ENCODE measurements around the gene GNB2.
A peak's percentile ranks its signal among the peaks of the same experiment; 100 is the strongest.
"Not testable (repeated sequence)": the region's sequence is repeated elsewhere in the genome, so short reads cannot be mapped to it uniquely, and the experiment has no call there.

The GNB2 gene

DNA sequence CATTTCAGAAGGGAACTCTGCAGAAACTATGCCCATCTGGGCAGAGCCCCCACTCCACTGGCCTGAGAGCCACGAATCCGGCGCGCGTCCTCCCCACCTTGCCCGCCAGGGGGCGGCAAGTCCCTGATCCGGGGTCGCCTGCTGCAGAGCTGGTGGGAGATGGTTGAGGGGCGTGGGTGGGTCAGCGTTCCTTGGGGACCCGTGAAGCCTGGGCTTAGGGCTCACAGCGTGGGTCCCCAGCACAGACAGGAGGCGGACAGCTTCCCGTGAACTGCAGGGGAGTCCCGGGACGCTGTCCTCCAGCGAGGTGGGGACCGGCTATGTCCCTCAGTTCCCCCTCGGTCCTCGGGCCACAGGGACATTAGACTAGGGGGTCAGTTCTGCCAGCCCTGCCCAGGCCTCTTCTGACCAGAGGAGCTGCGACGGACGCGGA, 31.8 kb downstream of the GNB2 start:
- peak; percentile 82 for DNase-seq

DNA sequence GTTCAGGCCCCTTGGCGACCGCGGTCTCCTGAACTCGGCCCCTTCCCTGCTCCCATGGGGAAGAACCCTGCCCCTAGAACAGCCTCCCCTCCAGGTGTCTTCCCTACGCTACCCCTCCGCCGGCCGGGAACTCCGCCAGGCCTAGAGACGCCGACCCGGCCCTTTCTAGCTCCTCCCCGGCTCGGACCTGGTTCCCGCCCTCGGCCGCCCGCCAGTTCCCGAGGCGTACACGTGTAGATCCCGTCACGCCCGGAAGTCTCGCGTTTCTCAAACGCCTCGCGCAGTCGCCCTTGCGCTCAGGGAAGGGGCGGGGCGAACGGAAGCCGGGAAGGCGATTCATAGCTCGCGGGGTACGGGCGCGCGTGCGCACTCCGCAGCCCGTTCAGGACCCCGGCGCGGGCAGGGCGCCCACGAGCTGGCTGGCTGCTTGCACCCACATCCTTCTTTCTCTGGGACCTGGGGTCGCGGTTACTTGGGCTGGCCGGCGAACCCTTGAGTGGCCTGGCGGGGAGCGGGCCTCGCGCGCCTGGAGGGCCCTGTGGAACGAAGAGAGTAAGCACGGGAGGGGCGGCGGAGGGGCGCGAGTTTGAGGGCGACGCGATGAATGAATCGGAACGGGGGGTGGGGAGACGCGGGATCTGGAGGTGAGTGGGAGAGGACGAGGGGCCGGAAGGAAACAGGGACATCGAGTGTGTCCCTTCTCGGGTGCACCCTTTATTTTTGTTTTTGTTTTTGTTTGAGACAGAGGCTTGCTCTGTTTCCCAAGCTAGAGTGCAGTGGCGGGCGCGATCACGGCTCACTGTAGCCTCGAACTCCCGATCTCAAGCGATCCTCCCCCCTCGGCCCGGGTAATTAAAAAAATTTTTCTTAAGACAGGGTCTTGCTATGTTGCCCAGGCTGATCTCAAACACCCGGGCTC, 32.5 kb downstream of the GNB2 start, which contains the start of gene POP7:
Gene POP7 (plus strand): TSS at position 369 of the 919 bp plus-strand sequence. CDS start 710 bp downstream, outside the sequence.
- DNase-seq = peak; percentile 99

DNA sequence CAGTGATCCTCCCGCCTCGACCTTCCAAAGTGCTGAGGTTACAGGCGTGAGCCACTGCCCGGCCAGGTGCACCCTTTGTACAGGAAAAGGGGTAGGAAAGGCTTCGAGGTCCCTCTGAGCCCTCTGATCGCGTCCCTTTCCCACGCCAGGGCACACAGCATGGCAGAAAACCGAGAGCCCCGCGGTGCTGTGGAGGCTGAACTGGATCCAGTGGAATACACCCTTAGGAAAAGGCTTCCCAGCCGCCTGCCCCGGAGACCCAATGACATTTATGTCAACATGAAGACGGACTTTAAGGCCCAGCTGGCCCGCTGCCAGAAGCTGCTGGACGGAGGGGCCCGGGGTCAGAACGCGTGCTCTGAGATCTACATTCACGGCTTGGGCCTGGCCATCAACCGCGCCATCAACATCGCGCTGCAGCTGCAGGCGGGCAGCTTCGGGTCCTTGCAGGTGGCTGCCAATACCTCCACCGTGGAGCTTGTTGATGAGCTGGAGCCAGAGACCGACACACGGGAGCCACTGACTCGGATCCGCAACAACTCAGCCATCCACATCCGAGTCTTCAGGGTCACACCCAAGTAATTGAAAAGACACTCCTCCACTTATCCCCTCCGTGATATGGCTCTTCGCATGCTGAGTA, 33.3 kb downstream of the GNB2 start:
- no peak for DNase-seq

DNA sequence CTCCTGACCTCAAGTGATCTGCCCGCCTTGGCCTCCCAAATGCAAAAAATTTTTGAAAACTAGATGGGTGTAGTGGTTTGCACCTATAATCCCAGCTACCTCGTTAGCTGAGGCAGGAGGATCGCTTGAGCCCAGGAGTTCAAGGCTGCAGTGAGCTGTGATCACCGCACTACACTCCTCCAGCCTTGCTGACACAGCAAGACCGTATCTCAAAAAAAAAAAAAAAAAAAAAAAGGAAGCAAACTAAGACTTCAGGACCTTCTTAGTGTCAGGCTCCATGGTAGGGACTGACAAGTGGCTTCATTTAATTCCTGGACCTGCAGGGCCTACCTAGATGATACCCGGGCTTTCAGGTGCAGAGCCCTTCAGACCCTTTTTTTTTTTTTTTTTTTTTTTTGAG, 34.9 kb downstream of the GNB2 start:
- DNase-seq = no peak

DNA sequence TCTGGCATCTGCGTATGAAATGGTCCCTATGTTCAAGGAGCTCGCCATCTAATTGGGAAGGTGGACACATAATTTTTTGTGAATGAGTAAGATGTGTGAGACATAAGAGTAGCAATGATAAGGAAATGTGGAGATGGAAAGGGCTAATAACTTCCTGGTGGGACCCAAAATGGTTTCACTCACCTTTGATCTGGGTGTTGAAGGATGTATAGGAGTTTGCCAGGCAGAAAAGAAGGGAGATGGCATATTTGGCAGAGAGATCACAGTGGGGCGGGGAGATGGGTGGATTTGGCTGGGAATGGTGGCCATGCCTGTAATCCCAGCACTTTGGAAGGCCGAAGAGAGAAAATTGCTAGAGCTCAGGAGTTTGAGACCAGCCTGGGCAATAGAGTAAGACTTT, 36.9 kb downstream of the GNB2 start:
- DNase-seq = no peak

DNA sequence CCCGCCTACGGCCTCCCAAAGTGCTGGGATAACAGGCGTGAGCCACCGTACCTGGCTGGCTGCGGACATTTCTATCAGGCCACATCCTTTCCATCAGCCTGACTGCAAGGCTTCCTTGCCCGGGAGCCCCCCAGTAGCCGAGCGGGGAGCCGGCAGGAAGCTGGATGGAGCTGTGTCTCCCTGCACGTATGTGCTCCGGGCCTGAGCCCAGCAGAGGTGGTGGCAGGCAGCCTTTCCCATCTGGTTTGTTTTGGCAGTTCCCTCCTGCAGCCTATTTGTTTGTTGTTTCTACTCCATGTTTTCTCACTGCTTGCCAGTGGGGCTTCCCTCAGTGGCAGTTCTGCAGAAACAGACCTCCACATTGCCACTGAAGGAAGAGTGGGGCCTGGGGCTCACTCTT, 37.8 kb downstream of the GNB2 start:
- no peak for DNase-seq

DNA sequence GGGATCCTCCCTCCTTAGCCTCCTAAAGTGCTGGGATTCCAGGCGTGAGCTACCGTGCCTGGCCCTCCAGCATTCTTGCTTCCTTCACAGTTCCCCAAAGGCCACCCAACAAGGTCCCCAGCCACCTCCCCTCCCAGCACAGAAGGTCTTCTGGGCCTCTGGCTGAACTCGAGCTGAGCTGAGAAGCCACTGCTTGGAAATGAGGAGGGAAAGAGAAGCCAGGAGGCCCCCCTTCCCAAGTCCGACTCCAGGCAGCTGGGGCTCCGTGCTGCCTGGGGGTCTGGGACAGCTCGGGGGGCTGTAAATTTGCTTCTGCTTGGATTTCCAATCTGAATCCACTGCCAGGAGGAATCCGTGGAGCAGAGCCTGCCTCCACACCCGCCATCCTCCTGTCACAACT, 41.2 kb downstream of the GNB2 start:
- DNase-seq = no peak

DNA sequence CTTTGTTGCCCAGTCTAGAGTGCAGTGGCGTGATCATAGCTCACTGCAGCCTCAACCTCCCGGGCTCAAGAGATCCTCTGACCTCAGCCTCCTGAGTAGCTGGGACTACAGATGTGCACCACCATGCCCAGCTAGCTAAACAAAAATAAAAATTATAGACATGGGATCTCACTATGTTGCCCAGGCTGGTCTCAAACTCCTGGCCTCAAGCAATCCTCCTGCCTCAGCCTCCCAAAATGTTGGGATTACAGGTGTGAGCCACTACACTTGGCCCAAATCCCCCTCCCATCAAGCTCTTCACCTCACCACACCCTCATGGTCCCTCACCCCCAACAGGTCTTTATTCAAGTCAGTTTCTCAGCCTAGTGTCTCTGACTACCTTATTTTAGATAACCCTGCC, 43.5 kb downstream of the GNB2 start:
- DNase-seq = not testable (repeated sequence)

DNA sequence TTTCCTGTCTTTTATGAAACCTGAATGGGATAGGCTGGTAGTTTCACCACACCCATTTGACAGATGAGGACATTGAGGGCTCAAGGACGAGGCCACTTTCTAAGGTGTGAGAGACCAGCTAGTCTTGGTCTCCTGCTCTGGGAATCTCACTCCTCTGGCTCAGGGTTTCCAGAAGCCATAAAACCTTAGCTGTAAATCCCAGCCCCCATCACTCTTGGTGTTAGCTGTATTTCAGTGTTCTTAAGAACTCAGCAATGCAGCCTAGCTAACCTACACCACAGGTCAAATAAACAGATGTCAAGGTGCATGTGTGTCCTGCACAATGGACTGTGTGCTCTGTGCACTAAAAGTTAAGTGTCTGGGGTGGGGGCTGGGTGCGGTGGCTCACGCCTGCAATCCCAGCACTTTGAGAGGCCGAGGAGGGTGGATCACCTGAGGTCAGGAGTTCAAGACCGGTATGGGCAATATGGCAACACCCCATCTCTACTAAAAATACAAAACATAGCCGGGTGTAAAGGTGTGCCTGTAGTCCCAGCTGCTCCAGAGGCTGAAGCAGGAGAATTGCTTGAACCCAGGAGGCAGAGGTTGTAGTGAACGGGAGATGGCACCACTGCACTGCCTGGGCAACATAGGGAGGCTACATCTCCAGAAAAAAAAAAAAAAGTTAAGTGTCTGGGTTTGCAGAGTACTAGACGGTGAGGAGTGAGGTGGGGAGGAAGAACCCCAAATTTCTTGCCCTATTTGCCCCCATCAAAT, 46.2 kb downstream of the GNB2 start:
- DNase-seq = no peak

DNA sequence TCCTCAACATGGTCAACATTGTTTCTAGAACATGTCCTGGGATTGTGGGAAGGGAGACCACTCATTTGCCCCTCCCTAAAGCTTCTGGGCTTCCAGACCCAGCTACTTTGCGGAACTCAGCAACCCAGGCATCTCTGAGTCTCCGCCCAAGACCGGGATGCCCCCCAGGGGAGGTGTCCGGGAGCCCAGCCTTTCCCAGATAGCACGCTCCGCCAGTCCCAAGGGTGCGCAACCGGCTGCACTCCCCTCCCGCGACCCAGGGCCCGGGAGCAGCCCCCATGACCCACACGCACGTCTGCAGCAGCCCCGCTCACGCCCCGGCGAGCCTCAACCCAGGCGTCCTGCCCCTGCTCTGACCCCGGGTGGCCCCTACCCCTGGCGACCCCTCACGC, 46.7 kb downstream of the GNB2 start, which contains the start of gene EPO:
Gene EPO (plus strand): TSS at position 190 of the 392 bp plus-strand sequence. CDS start 513 bp downstream, outside the sequence.
- DNase-seq = no peak

DNA sequence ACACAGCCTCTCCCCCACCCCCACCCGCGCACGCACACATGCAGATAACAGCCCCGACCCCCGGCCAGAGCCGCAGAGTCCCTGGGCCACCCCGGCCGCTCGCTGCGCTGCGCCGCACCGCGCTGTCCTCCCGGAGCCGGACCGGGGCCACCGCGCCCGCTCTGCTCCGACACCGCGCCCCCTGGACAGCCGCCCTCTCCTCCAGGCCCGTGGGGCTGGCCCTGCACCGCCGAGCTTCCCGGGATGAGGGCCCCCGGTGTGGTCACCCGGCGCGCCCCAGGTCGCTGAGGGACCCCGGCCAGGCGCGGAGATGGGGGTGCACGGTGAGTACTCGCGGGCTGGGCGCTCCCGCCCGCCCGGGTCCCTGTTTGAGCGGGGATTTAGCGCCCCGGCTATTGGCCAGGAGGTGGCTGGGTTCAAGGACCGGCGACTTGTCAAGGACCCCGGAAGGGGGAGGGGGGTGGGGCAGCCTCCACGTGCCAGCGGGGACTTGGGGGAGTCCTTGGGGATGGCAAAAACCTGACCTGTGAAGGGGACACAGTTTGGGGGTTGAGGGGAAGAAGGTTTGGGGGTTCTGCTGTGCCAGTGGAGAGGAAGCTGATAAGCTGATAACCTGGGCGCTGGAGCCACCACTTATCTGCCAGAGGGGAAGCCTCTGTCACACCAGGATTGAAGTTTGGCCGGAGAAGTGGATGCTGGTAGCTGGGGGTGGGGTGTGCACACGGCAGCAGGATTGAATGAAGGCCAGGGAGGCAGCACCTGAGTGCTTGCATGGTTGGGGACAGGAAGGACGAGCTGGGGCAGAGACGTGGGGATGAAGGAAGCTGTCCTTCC, 47.3 kb downstream of the GNB2 start:
- no peak for DNase-seq

DNA sequence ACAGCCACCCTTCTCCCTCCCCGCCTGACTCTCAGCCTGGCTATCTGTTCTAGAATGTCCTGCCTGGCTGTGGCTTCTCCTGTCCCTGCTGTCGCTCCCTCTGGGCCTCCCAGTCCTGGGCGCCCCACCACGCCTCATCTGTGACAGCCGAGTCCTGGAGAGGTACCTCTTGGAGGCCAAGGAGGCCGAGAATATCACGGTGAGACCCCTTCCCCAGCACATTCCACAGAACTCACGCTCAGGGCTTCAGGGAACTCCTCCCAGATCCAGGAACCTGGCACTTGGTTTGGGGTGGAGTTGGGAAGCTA, 47.9 kb downstream of the GNB2 start:
- DNase-seq = no peak

DNA sequence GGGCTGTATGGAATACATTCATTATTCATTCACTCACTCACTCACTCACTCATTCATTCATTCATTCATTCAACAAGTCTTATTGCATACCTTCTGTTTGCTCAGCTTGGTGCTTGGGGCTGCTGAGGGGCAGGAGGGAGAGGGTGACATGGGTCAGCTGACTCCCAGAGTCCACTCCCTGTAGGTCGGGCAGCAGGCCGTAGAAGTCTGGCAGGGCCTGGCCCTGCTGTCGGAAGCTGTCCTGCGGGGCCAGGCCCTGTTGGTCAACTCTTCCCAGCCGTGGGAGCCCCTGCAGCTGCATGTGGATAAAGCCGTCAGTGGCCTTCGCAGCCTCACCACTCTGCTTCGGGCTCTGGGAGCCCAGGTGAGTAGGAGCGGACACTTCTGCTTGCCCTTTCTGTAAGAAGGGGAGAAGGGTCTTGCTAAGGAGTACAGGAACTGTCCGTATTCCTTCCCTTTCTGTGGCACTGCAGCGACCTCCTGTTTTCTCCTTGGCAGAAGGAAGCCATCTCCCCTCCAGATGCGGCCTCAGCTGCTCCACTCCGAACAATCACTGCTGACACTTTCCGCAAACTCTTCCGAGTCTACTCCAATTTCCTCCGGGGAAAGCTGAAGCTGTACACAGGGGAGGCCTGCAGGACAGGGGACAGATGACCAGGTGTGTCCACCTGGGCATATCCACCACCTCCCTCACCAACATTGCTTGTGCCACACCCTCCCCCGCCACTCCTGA, 49.1 kb downstream of the GNB2 start:
- DNase-seq = no peak

DNA sequence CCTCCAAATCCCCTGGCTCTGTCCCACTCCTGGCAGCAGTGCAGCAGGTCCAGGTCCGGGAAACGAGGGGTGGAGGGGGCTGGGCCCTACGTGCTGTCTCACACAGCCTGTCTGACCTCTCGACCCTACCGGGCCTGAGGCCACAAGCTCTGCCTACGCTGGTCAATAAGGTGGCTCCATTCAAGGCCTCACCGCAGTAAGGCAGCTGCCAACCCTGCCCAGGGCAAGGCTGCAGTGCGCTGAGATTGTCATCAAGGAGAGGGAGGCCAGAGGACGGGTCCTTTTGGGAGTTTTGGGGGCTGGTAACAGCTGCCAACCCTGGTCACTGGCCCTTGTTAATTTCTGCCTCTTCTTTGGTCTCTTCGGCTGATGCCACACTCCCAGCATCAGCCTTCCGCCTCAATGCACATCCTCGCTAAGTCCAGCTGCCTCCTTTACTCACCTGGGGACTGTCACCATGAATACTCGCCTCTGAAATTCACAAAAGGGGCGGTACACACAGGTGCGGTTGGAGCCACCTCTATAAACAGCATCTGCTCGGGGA, 50.3 kb downstream of the GNB2 start:
- DNase-seq = no peak

DNA sequence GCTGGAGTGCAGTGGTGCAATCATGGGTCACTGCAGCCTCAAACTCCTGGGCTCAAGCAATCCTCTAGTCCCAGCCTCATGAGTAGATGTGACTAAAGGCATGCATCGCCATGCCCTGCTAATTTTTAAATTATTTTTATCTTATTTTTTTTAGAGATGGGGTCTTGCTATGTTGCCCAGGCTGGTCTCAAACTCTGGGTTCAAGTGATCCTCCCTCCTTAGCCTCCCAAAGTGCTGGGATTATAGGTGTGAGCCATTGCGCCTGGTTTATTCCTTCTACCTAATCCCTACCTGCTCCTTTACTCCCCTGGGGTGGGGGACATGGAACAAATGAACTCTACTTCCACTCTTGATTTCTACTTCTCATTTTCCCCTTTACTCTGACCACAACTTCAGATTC, 50.8 kb downstream of the GNB2 start:
- DNase-seq = not testable (repeated sequence)

DNA sequence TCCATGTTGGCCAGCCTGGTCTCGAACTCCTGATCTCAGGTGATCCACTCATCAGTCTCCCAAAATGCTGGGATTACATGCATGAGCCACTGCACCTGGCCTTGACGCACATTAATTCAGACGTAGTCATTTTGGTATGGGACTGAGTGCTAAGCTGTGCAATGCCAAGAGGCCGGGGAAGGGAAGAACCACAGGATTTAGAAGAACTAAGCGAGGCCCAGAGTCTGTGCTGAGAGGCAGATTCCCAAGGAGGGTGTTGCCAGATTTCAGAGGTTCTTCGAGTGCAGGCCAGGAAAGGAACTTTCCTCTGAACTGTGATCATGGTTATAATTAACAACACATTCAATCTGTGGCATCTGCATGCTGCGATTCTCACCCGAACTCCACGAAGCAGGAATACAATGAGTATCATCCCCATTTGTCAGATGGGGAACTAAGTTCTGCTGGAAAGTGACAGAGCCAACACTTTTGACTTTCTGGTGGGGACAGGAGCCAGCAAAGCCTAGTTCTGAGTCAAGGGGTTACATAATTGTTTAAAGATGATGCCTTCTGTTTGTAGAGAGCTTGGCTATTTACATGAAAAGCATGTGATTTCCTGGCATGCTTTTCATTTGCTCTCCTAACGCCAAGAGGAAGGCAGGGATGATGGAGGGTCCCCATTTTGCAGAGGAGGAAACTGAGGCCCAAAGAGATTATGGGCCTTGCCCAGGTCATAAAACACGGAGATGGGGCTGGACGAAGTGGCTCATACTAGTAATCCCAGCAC, 53.6 kb downstream of the GNB2 start:
- no peak for DNase-seq

DNA sequence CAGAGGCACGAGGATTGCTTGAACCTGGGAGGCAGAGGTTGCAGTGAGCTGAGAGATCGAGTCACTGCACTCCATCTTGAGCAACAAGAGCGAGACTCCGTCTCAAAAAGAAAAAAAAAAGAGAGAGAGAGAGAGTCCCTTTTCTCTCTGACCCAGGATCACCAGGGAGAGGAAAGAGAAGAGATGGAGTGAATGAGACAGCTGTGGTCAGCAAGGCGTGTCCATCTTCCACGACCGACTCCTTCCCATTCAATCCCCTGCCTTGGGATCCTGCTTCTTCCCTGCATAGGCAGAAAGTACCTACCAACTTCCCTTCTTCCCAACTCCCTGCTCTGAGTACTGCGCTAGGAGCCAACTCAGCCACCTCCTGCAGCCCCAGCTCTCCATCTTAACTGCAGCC, 54.7 kb downstream of the GNB2 start:
- no peak for DNase-seq
